Parathyroid adenoma (tissue), 2 donors: ENCODE measurements around the gene GRAMD2B.
"Not testable (repeated sequence)": the region's sequence is repeated elsewhere in the genome, so short reads cannot be mapped to it uniquely, and the experiment has no call there.

Experiments
- H2AFZ ChIP-seq: fragments of 300-600 bp; sonication (generic); one replicate; pipeline ENCODE4 v1.7.0; 2017; ENCODE audit warnings: antibody characterized with exemption, mild to moderate bottlenecking
- H3K27ac ChIP-seq: fragments of 300-600 bp; sonication (generic); one replicate; pipeline ENCODE4 v1.7.0; 2017
- H3K27me3 ChIP-seq: fragments of 300-600 bp; sonication (generic); one replicate; pipeline ENCODE4 v1.7.0; 2017; ENCODE audit warnings: low read length; ENCODE audit not compliant: control insufficient read depth, insufficient read depth
- H3K36me3 ChIP-seq: fragments of 300-600 bp; sonication (generic); one replicate; pipeline ENCODE4 v1.7.0; 2017; ENCODE audit warnings: low read length; ENCODE audit not compliant: control insufficient read depth, insufficient read depth
- H3K4me1 ChIP-seq: fragments of 300-600 bp; sonication (generic); one replicate; pipeline ENCODE4 v1.7.0; 2017; ENCODE audit warnings: control low read depth
- H3K4me2 ChIP-seq: fragments of 300-600 bp; sonication (generic); one replicate; pipeline ENCODE4 v1.7.0; 2017; ENCODE audit warnings: low read length
- H3K4me3 ChIP-seq: fragments of 300-600 bp; sonication (generic); one replicate; pipeline ENCODE4 v1.7.0; 2017; ENCODE audit warnings: low read depth, low read length
- H3K79me2 ChIP-seq: fragments of 300-600 bp; sonication (generic); one replicate; pipeline ENCODE4 v1.7.0; 2017; ENCODE audit warnings: control low read depth
- H3K9ac ChIP-seq: fragments of 300-600 bp; sonication (generic); one replicate; pipeline ENCODE4 v1.7.0; 2017; ENCODE audit warnings: mild to moderate bottlenecking
- H3K9me3 ChIP-seq: fragments of 300-600 bp; sonication (generic); one replicate; pipeline ENCODE4 v1.7.0; 2017; ENCODE audit warnings: low read length; ENCODE audit not compliant: control insufficient read depth
- TF ChIP-seq, protein P1 (sequence below): fragments of 300-600 bp; sonication (generic); IDR thresholded peaks from one replicate; pipeline ENCODE4 v1.7.0; 2017; ENCODE audit warnings: antibody characterized with exemption, mild to moderate bottlenecking
- donor health status: primary hyperparathyroidism.

GRAMD2B gene

DNA sequence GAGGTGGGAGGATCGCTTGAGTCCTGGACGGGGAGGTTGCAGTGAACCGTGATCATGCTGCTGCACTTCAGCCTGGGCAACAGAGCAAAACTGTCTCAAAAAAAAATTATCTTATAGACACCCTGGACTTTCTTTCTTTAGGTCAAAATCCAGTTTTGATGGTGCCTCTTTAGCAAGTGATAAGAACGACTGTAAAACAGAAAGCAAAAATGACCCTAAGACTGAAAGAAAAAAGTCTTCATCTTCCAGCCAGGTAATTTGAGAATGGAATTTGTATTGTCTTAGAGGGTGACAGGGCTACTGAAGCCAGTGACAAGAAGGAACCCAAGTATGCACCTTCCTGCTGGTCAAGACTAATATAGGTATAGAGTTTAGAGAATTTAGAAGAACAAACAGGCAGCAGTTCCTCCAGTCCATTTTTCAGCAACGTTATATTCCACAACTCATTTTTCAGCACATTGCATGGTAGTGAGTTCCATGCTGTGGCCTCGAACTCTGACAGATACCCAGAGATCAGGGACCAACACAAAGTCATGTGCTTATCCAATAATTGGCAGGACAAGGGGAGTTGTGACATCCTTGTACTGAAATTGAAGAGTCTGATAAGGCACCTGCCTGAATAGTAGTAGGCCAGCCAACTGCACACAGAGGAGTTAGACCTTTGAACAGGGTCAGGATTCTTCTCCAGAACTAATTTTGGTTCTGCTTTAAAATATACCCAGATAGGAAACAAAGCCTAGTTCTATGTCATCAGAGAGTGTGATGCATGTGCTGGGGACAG is 46.5 kb downstream of the GRAMD2B start:
- TF ChIP-seq, protein P1, sequence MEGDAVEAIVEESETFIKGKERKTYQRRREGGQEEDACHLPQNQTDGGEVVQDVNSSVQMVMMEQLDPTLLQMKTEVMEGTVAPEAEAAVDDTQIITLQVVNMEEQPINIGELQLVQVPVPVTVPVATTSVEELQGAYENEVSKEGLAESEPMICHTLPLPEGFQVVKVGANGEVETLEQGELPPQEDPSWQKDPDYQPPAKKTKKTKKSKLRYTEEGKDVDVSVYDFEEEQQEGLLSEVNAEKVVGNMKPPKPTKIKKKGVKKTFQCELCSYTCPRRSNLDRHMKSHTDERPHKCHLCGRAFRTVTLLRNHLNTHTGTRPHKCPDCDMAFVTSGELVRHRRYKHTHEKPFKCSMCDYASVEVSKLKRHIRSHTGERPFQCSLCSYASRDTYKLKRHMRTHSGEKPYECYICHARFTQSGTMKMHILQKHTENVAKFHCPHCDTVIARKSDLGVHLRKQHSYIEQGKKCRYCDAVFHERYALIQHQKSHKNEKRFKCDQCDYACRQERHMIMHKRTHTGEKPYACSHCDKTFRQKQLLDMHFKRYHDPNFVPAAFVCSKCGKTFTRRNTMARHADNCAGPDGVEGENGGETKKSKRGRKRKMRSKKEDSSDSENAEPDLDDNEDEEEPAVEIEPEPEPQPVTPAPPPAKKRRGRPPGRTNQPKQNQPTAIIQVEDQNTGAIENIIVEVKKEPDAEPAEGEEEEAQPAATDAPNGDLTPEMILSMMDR, result no peak
- Histone ChIP-seq H3K36me3 (no peaks in the 10 kb centered on the region), H3K27ac (no peak overlapping the region)

DNA sequence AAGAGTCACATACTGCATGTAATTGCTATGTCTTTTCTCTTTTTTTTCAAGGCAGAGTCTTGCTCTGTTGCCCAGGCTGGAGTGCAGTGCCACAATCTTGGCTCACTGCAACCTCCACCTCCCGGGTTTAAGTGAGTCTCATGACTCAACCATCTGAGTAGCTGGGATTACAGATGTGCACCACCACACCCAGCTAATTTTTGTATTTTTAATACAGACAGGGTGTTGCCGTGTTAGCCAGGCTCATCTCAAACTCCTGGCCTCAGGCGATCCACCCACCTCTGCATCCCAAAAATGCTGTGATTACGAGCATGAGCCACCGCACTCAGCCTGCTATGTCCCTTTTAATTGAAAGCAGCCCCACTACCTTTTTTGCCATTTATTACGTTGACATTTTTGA is 47.3 kb downstream of the GRAMD2B start:
- not testable (repeated sequence) for H2AFZ ChIP-seq, H3K27me3 ChIP-seq, H3K36me3 ChIP-seq, H3K4me2 ChIP-seq, H3K9me3 ChIP-seq, H3K4me3 ChIP-seq, H3K27ac ChIP-seq, H3K4me1 ChIP-seq, H3K9ac ChIP-seq, H3K79me2 ChIP-seq

More for the DNA sequence above, 46.5 kb downstream of the GRAMD2B start:
- Histone ChIP-seq H2AFZ (no peak overlapping the region), H3K4me3 (no peak overlapping the region), H3K9me3 (no peaks in the 10 kb centered on the region), H3K9ac (no peak overlapping the region), H3K27me3 (no peaks in the 10 kb centered on the region), H3K4me1 (no peaks in the 10 kb centered on the region), H3K79me2 (no peaks in the 10 kb centered on the region), H3K4me2 (no peak overlapping the region)

DNA sequence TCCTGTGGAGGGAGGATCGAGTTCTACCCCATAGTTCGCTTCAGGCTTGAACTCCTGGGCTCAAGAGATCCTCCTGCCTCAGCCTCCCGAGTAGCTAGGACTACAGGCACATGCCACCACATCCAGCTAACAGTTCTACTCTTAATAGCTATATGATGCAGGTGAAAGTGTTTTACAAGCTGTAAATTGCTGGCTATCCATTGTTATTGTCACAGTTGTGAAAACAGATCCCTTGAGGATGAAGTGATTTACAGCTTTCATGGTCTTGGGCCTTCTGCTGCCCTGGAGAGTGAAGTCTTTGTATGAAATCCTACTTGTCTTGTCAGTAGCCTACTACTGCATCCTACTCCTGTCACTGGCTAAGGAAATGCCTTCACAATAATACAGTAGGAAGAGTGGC is 48.0 kb downstream of the GRAMD2B start:
- no peak overlapping the region for H3K4me2 ChIP-seq
- no peak overlapping the region for H3K4me3 ChIP-seq
- no peaks in the 10 kb centered on the region for H3K9me3 ChIP-seq
- TF ChIP-seq, protein P1, result no peak
- no peaks in the 10 kb centered on the region for H3K4me1 ChIP-seq
- no peak overlapping the region for H2AFZ ChIP-seq
- no peak overlapping the region for H3K9ac ChIP-seq
- H3K27me3 ChIP-seq, result no peaks in the 10 kb centered on the region
- no peak overlapping the region for H3K27ac ChIP-seq
- H3K79me2 ChIP-seq, result no peaks in the 10 kb centered on the region
- H3K36me3 ChIP-seq, result no peaks in the 10 kb centered on the region

DNA sequence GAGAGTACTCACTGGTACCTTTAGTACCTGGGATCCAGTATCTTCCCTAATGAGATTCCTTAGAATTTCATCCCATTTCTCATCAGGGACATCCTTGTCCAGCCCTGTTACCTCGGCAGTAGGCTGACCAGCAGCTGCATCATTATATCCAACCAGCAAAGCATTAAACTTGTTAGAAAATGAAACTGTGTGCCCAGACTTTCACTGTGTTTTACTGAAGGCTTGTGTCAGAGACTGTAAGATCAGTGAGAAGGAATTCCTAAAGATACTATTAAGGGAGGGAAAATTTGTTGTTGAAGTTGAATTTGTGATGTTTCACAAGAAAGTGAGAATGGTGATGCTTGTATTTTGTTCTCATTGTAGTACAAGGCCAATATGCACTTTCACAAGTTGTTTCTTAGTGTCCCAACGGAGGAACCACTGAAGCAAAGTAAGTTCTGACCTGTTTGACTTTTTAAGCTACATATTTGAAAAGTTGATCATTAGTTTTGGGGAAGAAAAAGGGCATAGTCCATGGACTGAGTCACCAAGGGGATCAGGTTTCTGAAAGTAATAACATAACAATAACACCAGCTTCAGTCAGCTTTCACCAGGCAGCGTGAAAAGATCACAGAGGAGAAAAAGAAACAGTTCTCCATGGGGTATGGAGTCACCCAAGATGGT is 48.8 kb downstream of the GRAMD2B start:
- H2AFZ ChIP-seq, result no peak overlapping the region
- H3K9me3 ChIP-seq, result no peaks in the 10 kb centered on the region
- no peak overlapping the region for H3K4me2 ChIP-seq
- no peak overlapping the region for H3K27ac ChIP-seq
- H3K4me3 ChIP-seq, result no peak overlapping the region
- H3K79me2 ChIP-seq, result no peaks in the 10 kb centered on the region
- no peaks in the 10 kb centered on the region for H3K27me3 ChIP-seq
- H3K9ac ChIP-seq, result no peak overlapping the region
- TF ChIP-seq, protein P1, result no peak
- H3K4me1 ChIP-seq, result no peaks in the 10 kb centered on the region
- no peaks in the 10 kb centered on the region for H3K36me3 ChIP-seq

DNA sequence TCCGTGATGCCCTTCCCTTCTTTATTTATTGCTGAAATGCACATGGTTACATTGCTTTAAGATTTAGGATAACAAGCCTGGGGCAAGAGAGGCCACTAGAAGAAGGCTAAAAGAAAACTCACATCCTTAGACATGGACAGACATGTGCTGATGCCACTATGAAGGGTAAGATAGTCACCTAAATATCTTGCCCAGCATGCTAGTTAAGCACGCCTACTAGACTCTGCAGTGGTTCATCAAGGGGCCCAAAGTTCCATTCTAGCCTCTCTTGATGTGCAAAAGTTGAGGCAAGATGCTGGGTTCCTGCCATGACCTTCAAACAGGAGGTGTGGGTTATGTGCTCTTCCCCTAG is 49.3 kb downstream of the GRAMD2B start:
- Histone ChIP-seq H3K27ac (no peak overlapping the region), H2AFZ (no peak overlapping the region), H3K9me3 (no peaks in the 10 kb centered on the region), H3K79me2 (no peaks in the 10 kb centered on the region), H3K36me3 (no peaks in the 10 kb centered on the region), H3K27me3 (no peaks in the 10 kb centered on the region), H3K4me3 (no peak overlapping the region), H3K9ac (no peak overlapping the region), H3K4me2 (no peak overlapping the region), H3K4me1 (no peaks in the 10 kb centered on the region)
- TF ChIP-seq, protein P1, result no peak
